Body of pancreas (tissue), 4 donors: Measurements from ENCODE around the gene BRCA1.

Experiments used
- CTCF ChIP-seq, 7 experiments: fragments of 450-650 bp in 4 of 7; fragments of 200-600 bp in 3 of 7; sonication (generic) in 3 of 7; IDR thresholded peaks; one replicate each; pipeline ENCODE4 v1.5.1; 2016 to 2019; ENCODE audit warnings: antibody characterized with exemption in 7 of 7
- POLR2A ChIP-seq, 3 donors: fragments of 450-650 bp; IDR thresholded peaks; one replicate each; pipeline ENCODE4 v1.6.1; 2016; ENCODE audit warnings: antibody characterized with exemption in 3 of 3, mild to moderate bottlenecking in 2 of 3

GRCh38 chr17:43021741-43022512 lies 103.2 kb downstream of the BRCA1 start, which contains the start of gene VAT1:
- TF ChIP-seq CTCF (IDR thresholded peaks at IDR 0.05) (peak in 2 of 7 experiments; percentile 4 to 6), POLR2A (IDR thresholded peaks at IDR 0.05) (peak; percentile 33 to 58 (median 55))
